B cell (primary cell): Measurements from ENCODE around the gene C14orf119. TPM values are rescaled to one million over a fixed set of nuclear protein-coding genes. Genes with fewer than 3 reads are reported as not detected.

Experiments
- ATAC-seq: fragments of 200-7000 bp; cut with Tn5 transposase; one replicate; pipeline ENCODE4 v1.10.0; 2021; ENCODE audit warnings: low read depth, mild to moderate bottlenecking, moderate number of reproducible peaks, moderate library complexity
- CTCF ChIA-PET: fragments of 350-600 bp; sonication (Branson Sonifier 250); formaldehyde crosslinking; loops from one replicate; lab custom pipeline; 2021; ENCODE audit warnings: antibody characterized with exemption, inconsistent platforms; lab: Charles Lee
- POLR2A ChIA-PET: fragments of 350-600 bp; sonication (Branson Sonifier 250); formaldehyde crosslinking; loops from one replicate; lab custom pipeline; 2021; ENCODE audit warnings: antibody characterized with exemption; lab: Charles Lee
- DNase-seq: peaks from one replicate; pipeline ENCODE4 v3.0.0; 2013
- H2AFZ ChIP-seq: 2 replicates; pipeline ENCODE4 v1.6.1; 2012; ENCODE audit warnings: mild to moderate bottlenecking, low read depth, low read length; ENCODE audit not compliant: insufficient read depth, poor library complexity, severe bottlenecking
- H3K27ac ChIP-seq, 2 donors: 1 replicate in 1 of 2; 2 replicates in 1 of 2; pipeline ENCODE4 v1.5.1; 2012 to 2013; ENCODE audit warnings: low read length in 2 of 2, mild to moderate bottlenecking in 2 of 2, moderate library complexity in 1 of 2
- H3K27me3 ChIP-seq, 4 experiments: fragments of 200-600 bp in 1 of 4; sonication (generic) in 1 of 4; replicated peaks in 1 of 4; 1 replicate in 2 of 4; 2 replicates in 2 of 4; pipeline versions ENCODE4 v1.6.1 to v1.7.0; 2013 to 2016; ENCODE audit warnings: low read length in 3 of 4, mild to moderate bottlenecking in 2 of 4, mixed read lengths in 1 of 4, moderate library complexity in 1 of 4; ENCODE audit not compliant: insufficient read depth in 4 of 4, control insufficient read depth in 3 of 4; ENCODE audit errors: control extremely low read depth in 1 of 4
- H3K36me3 ChIP-seq, 2 experiments: replicated peaks in 1 of 2; 1 replicate in 1 of 2; 2 replicates in 1 of 2; pipeline versions ENCODE4 v1.6.1 to v1.7.1; 2013; ENCODE audit warnings: low read length in 1 of 2; ENCODE audit not compliant: insufficient read depth in 2 of 2, control insufficient read depth in 1 of 2; ENCODE audit errors: control extremely low read depth in 1 of 2, extremely low read depth in 1 of 2
- H3K4me1 ChIP-seq, 2 donors: fragments of 200-600 bp in 1 of 2; sonication (generic) in 1 of 2; 1 replicate in 1 of 2; 2 replicates in 1 of 2; pipeline versions ENCODE4 v1.5.1 to v1.6.1; 2013 to 2017; ENCODE audit warnings: low read length in 2 of 2; ENCODE audit not compliant: control insufficient read depth in 2 of 2, insufficient read depth in 2 of 2
- H3K4me2 ChIP-seq: replicated peaks from 2 replicates; pipeline ENCODE3; 2012; ENCODE audit warnings: mild to moderate bottlenecking, low read depth, low read length; ENCODE audit not compliant: poor library complexity, severe bottlenecking
- H3K4me3 ChIP-seq, 5 experiments: fragments of 200-600 bp in 1 of 5; sonication (generic) in 1 of 5; 1 replicate in 3 of 5; 2 replicates in 2 of 5; pipeline versions ENCODE4 v1.5.1 to v1.7.0; 2011 to 2016; ENCODE audit warnings: low read length in 4 of 5, mild to moderate bottlenecking in 4 of 5, low read depth in 2 of 5, control low read depth in 1 of 5, moderate library complexity in 1 of 5; ENCODE audit not compliant: insufficient read depth in 1 of 5; ENCODE audit errors: control extremely low read depth in 1 of 5, extremely low read depth in 1 of 5
- H3K79me2 ChIP-seq: fragments of 200-600 bp; sonication (generic); one replicate; pipeline ENCODE4 v1.6.0; 2016; ENCODE audit warnings: low read length; ENCODE audit not compliant: control insufficient read depth, insufficient read depth
- H3K9ac ChIP-seq: fragments of 200-600 bp; sonication (generic); 2 replicates; pipeline ENCODE4 v1.6.1; 2017; ENCODE audit warnings: mild to moderate bottlenecking, low read length, moderate library complexity
- H3K9me3 ChIP-seq, 3 donors: one replicate each; pipeline versions ENCODE4 v1.6.1 to v1.7.1; 2013; ENCODE audit warnings: low read length in 2 of 3; ENCODE audit not compliant: control insufficient read depth in 2 of 3, insufficient read depth in 1 of 3; ENCODE audit errors: control extremely low read depth in 1 of 3
- H4K20me1 ChIP-seq: 2 replicates; pipeline ENCODE4 v1.6.0; 2012; ENCODE audit warnings: mild to moderate bottlenecking, low read length; ENCODE audit not compliant: insufficient read depth, control insufficient read depth, poor library complexity, severe bottlenecking
- H3K27ac Mint-ChIP-seq: one replicate; pipeline ENCODE4 v1.8.0; 2021; ENCODE audit warnings: mixed read lengths
- H3K27me3 Mint-ChIP-seq: one replicate; pipeline ENCODE4 v1.8.0; 2021; ENCODE audit warnings: mixed read lengths
- H3K4me1 Mint-ChIP-seq: one replicate; pipeline ENCODE4 v1.8.0; 2021; ENCODE audit warnings: mixed read lengths
- H3K4me3 Mint-ChIP-seq: one replicate; pipeline ENCODE4 v1.8.0; 2021; ENCODE audit warnings: mixed read lengths
- H3K9me3 Mint-ChIP-seq: one replicate; pipeline ENCODE4 v1.8.0; 2022; ENCODE audit warnings: mixed read lengths; ENCODE audit not compliant: insufficient read depth
- CTCF ChIP-seq: fragments of 200-600 bp; IDR thresholded peaks from one replicate; pipeline ENCODE4 v1.8.0; 2022; ENCODE audit warnings: antibody characterized with exemption, mild to moderate bottlenecking
- EZH2 ChIP-seq: IDR thresholded peaks from 2 replicates; pipeline ENCODE4 v1.6.1; 2012; ENCODE audit warnings: borderline replicate concordance, low read depth, mild to moderate bottlenecking, moderate library complexity, low read length; ENCODE audit not compliant: insufficient read depth, poor library complexity, severe bottlenecking
- WGBS: methylation state at CpG from one replicate; pipeline ENCODE4 v1.1.5; 2013; ENCODE audit warnings: missing lambda C conversion rate; ENCODE audit not compliant: insufficient coverage; 5-methylcytosine and 5-hydroxymethylcytosine counted together
- intact Hi-C: fragments of 100-400 bp; cut with micrococcal nuclease; formaldehyde crosslinking; loops from one replicate; pipeline ENCODE4 v1.10.0; 2022
- polyA plus RNA-seq: library from polyadenylated mRNA; depleted of rRNA; stranded (reverse); fragments of >200 nt; gene quantifications from 2 replicates; pipeline ENCODE4 v1.2.3, GENCODE V29; 2012
- total RNA-seq, 2 donors: library from RNA; stranded (reverse); fragments of 120-200 nt in 1 of 2; gene quantifications; 1 replicate in 1 of 2; 2 replicates in 1 of 2; pipeline versions ENCODE4 v1.2.3 to v1.2.4, GENCODE V29; 2013 to 2022

The C14orf119 gene
- total and polyA plus RNA-seq, 2 donors (not counting 1 experiment from before 2014, with no cell fraction given) = 12.2 to 30.6 TPM

GRCh38 chr14:23130871-23131270, 35.6 kb downstream of the C14orf119 start:
- no CpG with 5 or more reads among the region's 3 CpGs for WGBS
- Mint-ChIP-seq H3K27ac (no peak overlapping the region), H3K9me3 (no peaks in the 10 kb centered on the region), H3K27me3 (no peaks in the 10 kb centered on the region), H3K4me3 (no peak overlapping the region), H3K4me1 (peaks cover 14% of the 10 kb centered on the region)
- H3K4me3 ChIP-seq = no peak overlapping the region
- H3K9ac ChIP-seq = no peak overlapping the region
- TF ChIP-seq EZH2 (no peak), CTCF (no peak)
- no peak for DNase-seq
- no peaks in the 10 kb centered on the region for H3K9me3 ChIP-seq
- no peaks in the 10 kb centered on the region for H3K27me3 ChIP-seq
- H3K4me1 ChIP-seq = peaks cover 7 to 11% of the 10 kb centered on the region in 2 donors
- no peak for ATAC-seq
- POLR2A ChIA-PET = no interaction called here
- CTCF ChIA-PET = interaction anchor here (4.5 kb wide), 1 partner anchor 10 kb away, joined by 26 read pairs; the partner anchor contains the start of gene CEBPE
- intact Hi-C loops = no loop called here
- no peak overlapping the region for H3K4me2 ChIP-seq
- H3K36me3 ChIP-seq = no peaks in the 10 kb centered on the region
- no peak overlapping the region for H2AFZ ChIP-seq
- no peaks in the 10 kb centered on the region for H4K20me1 ChIP-seq
- H3K27ac ChIP-seq = no peak overlapping the region
- no peaks in the 10 kb centered on the region for H3K79me2 ChIP-seq

GRCh38 chr14:23131482-23131881, 36.2 kb downstream of the C14orf119 start:
- WGBS = 98% methylated on average over 4 of the region's 5 CpGs
- Histone ChIP-seq H3K9me3 (no peaks in the 10 kb centered on the region), H3K4me2 (no peak overlapping the region), H4K20me1 (no peaks in the 10 kb centered on the region), H3K27me3 (no peaks in the 10 kb centered on the region), H3K4me3 (no peak overlapping the region), H3K79me2 (no peaks in the 10 kb centered on the region), H3K9ac (no peak overlapping the region), H3K36me3 (no peaks in the 10 kb centered on the region), H3K27ac (no peak overlapping the region), H2AFZ (no peak overlapping the region), H3K4me1 (peaks cover 7 to 11% of the 10 kb centered on the region in 2 donors)
- no peak for TF ChIP-seq EZH2
- no peak for TF ChIP-seq CTCF
- H3K4me1 Mint-ChIP-seq = peaks cover 14% of the 10 kb centered on the region
- H3K27me3 Mint-ChIP-seq = no peaks in the 10 kb centered on the region
- intact Hi-C loops = no loop called here
- H3K4me3 Mint-ChIP-seq = no peak overlapping the region
- DNase-seq = no peak
- ChIA-PET POLR2A (no interaction called here), CTCF (interaction anchor here (4.5 kb wide), 1 partner anchor 11 kb away, joined by 26 read pairs; the partner anchor contains the start of gene CEBPE)
- H3K27ac Mint-ChIP-seq = no peak overlapping the region
- no peak for ATAC-seq
- no peaks in the 10 kb centered on the region for H3K9me3 Mint-ChIP-seq
